K562 (cell line): ENCODE measurements around the gene RDH13. TPM values are rescaled to one million over a fixed set of nuclear protein-coding genes. Genes with fewer than 3 reads are reported as not detected.
A peak's percentile ranks its signal among the peaks of the same experiment; 100 is the strongest.

ENCODE experiments used
- ATAC-seq: fragments of 200-7000 bp; cut with Tn5 transposase; 3 replicates; pipeline ENCODE4 v1.9.1; 2020; ENCODE audit warnings: moderate library complexity
- BruUV-seq: library from RNA; stranded (reverse); fragments of 400-500 nt; replicated peaks from 2 replicates; lab custom pipeline; 2021; lab: Mats Ljungman, UMichigan
- CTCF ChIA-PET: fragments of 300-600 bp; formaldehyde crosslinking; extraction: SDS; loops from one replicate; lab custom pipeline; 2021; ENCODE audit warnings: low intra/inter-chr PET ratio; lab: Yijun Ruan, JAX
- POLR2A ChIA-PET: fragments of 300-600, 350-650 bp; sonication (Branson Sonifier 250); formaldehyde crosslinking; extraction: SDS; loops from one replicate; lab custom pipeline; 2021; ENCODE audit warnings: antibody characterized with exemption, inconsistent platforms; lab: Yijun Ruan, JAX
- DNase-seq, 4 experiments: peaks; one replicate each; pipeline versions ENCODE4 v3.0.0 to v3.0.0-alpha.2; 2011 to 2018; ENCODE audit warnings: low spot score in 3 of 4, mixed read lengths in 3 of 4; ENCODE audit errors: extremely low read depth in 1 of 4
- FAIRE-seq: peaks from 2 replicates; lab custom pipeline; 2011; peaks lifted over from hg19 to GRCh38; lab: Jason Lieb, UNC
- H2AFZ ChIP-seq: 2 replicates; pipeline ENCODE4 v1.6.0; 2011; ENCODE audit warnings: low read depth, low read length, control low read depth, inconsistent platforms
- H3K27ac ChIP-seq: fragments of 200-600 bp; 3 replicates; pipeline ENCODE4 v1.8.0; 2011; ENCODE audit warnings: low read depth, mild to moderate bottlenecking, control low read depth, inconsistent platforms, low read length, moderate library complexity, mixed read lengths; ENCODE audit errors: extremely low read depth
- H3K27me3 ChIP-seq, 2 experiments: fragments of 300-600 bp in 1 of 2; 2 replicates in 1 of 2; 3 replicates in 1 of 2; pipeline versions ENCODE4 v1.6.0 to v1.8.0; 2011; ENCODE audit warnings: inconsistent platforms in 2 of 2, low read length in 2 of 2, mild to moderate bottlenecking in 1 of 2, mixed read lengths in 1 of 2, moderate library complexity in 1 of 2; ENCODE audit not compliant: control insufficient read depth in 2 of 2, insufficient read depth in 2 of 2
- H3K36me3 ChIP-seq: fragments of 300-600 bp; 3 replicates; pipeline ENCODE4 v1.8.0; 2011; ENCODE audit warnings: mild to moderate bottlenecking, low read length, inconsistent platforms; ENCODE audit not compliant: control insufficient read depth, insufficient read depth
- H3K4me1 ChIP-seq, 2 experiments: fragments of 200-600 bp in 1 of 2; replicated peaks in 1 of 2; 2 replicates in 1 of 2; 3 replicates in 1 of 2; pipeline versions ENCODE4 v1.5.1 to v1.8.0; 2011; ENCODE audit warnings: inconsistent platforms in 2 of 2, low read length in 2 of 2, mild to moderate bottlenecking in 1 of 2, mixed read lengths in 1 of 2, moderate library complexity in 1 of 2; ENCODE audit not compliant: control insufficient read depth in 2 of 2, insufficient read depth in 2 of 2
- H3K4me2 ChIP-seq: 2 replicates; pipeline ENCODE4 v1.6.1; 2011; ENCODE audit warnings: low read length, control low read depth, inconsistent platforms, mixed read lengths; ENCODE audit not compliant: insufficient read depth
- H3K4me3 ChIP-seq: fragments of 200-600 bp; sonication (generic), shearing (Covaris generic); 2 replicates; pipeline ENCODE4 v1.5.1; 2016; ENCODE audit warnings: control low read depth, inconsistent platforms
- H3K79me2 ChIP-seq: fragments of 200-600 bp; 3 replicates; pipeline ENCODE4 v1.8.0; 2011; ENCODE audit warnings: low read length, inconsistent platforms; ENCODE audit not compliant: control insufficient read depth, insufficient read depth
- H3K9ac ChIP-seq, 2 experiments: 2 replicates each; pipeline versions ENCODE4 v1.6.0 to v1.6.1; 2011; ENCODE audit warnings: low read depth in 2 of 2, low read length in 2 of 2, control low read depth in 1 of 2, inconsistent platforms in 1 of 2, mild to moderate bottlenecking in 1 of 2, mixed read lengths in 1 of 2; ENCODE audit not compliant: insufficient read depth in 1 of 2
- H3K9me1 ChIP-seq: one replicate; pipeline ENCODE4 v1.6.0; 2011; ENCODE audit warnings: inconsistent platforms, mild to moderate bottlenecking, low read length, moderate library complexity; ENCODE audit not compliant: control insufficient read depth, insufficient read depth
- H3K9me3 ChIP-seq: replicated peaks from 2 replicates; pipeline ENCODE4 v1.5.1; 2011; ENCODE audit warnings: low read depth, low read length, inconsistent platforms; ENCODE audit not compliant: control insufficient read depth, insufficient read depth
- H4K20me1 ChIP-seq: replicated peaks from 2 replicates; pipeline ENCODE4 v1.6.1; 2011; ENCODE audit warnings: low read length, inconsistent platforms, mixed read lengths; ENCODE audit not compliant: control insufficient read depth, insufficient read depth
- BHLHE40 ChIP-seq: IDR thresholded peaks from 2 replicates; pipeline ENCODE4 v1.6.1; 2011; ENCODE audit warnings: low read length, improper control_type of control experiment
- IFI16 ChIP-seq: fragments of 250-450 bp; sonication (Bioruptor Pico); IDR thresholded peaks from 2 replicates; pipeline ENCODE4 v2.1.2; 2022; ENCODE audit warnings: mild to moderate bottlenecking, inconsistent platforms
- ZNF561 ChIP-seq: fragments of 450-650 bp; formaldehyde crosslinking; conservative IDR thresholded peaks from 2 replicates; pipeline ENCODE4 v1.4.0; 2020; ENCODE audit warnings: mild to moderate bottlenecking, moderate library complexity
- WGBS: fragments of 100-300 bp; shearing (Covaris generic); methylation state at CpG from one replicate; pipeline ENCODE4 v1.1.6; 2016; ENCODE audit warnings: low coverage, mixed read lengths; ENCODE audit not compliant: insufficient coverage; ENCODE audit errors: missing lambda C conversion rate; 5-methylcytosine and 5-hydroxymethylcytosine counted together
- in situ Hi-C: fragments of 300-500 bp; cut with MboI; formaldehyde crosslinking; loops from 4 replicates; pipeline ENCODE4 v1.15.0; 2018; ENCODE audit warnings: inconsistent platforms, mixed read lengths
- intact Hi-C: fragments of 100-400 bp; cut with micrococcal nuclease; formaldehyde crosslinking; loops from 2 replicates; pipeline ENCODE4 v1.14.2; 2022
- polyA plus RNA-seq, 8 experiments: library from polyadenylated mRNA; depleted of rRNA in 4 of 8; stranded (reverse) in 5 of 8; unstranded in 3 of 8; fragments of >200 nt; fragmentation: Nextera tagmentation in 2 of 8; fragmentation: Illumina TruSeq in 1 of 8; extraction: Ambion mirVana in 2 of 8; extraction: Trizol in 1 of 8; gene quantifications; 2 replicates each; pipeline versions ENCODE4 v1.2.1 to v1.2.3, GENCODE V29; 2011 to 2014; ENCODE audit warnings: inconsistent platforms in 1 of 8, missing spikeins in 1 of 8
- total RNA-seq, 7 experiments: library from RNA; depleted of rRNA in 6 of 7; stranded (reverse); fragments of >200 nt in 6 of 7; fragmentation: Illumina TruSeq in 2 of 7; extraction: Trizol in 2 of 7; gene quantifications; 2 replicates each; pipeline versions ENCODE4 v1.2.1 to v1.2.3, GENCODE V29; 2011 to 2021; ENCODE audit warnings: low replicate concordance in 1 of 7
- TF ChIP-seq, protein P1 (sequence below): fragments of 250-450 bp; sonication (Bioruptor Pico); IDR thresholded peaks from 2 replicates; pipeline ENCODE4 v1.4.0; 2020; ENCODE audit warnings: mild to moderate bottlenecking, moderate library complexity

RDH13 gene
- total and polyA plus RNA-seq, 9 of the 15 experiments (the other 6 are each of a cell fraction or from before 2014, with no cell fraction given) = 7.5 to 70.3 (median 39.5) TPM

DNA sequence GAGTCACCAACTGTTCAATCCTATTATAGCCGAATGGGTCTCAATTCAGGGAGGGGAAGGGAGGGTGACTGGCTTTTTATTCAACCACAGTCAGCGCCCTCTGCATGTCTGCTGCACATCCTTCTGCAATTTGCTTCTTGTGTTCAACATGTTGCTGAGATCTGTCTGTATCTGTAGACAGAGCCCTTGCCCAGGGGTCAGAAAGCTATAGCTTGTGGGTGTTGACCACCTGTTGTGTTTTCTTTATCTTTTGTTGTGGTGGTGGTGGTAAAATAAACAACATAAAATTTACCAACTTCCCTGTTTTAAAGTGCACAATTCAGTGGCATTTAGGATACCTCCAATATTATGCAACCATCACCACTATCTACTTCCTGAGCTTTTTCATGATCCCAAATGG lies 42.3 kb upstream of the RDH13 start:
- DNase-seq (no peak), FAIRE-seq (peak; percentile 6), ATAC-seq (0 out of 3 replicates have a peak, but pooled peaks have one; percentile 20)
- 60% methylated on average over 2 of the region's 2 CpGs for WGBS
- CTCF ChIA-PET = no interaction called here
- H3K9me3 ChIP-seq = no peaks in the 10 kb centered on the region
- in situ Hi-C loops = no loop called here
- peaks cover 19% of the 10 kb centered on the region for H3K79me2 ChIP-seq
- no peak overlapping the region for H3K4me2 ChIP-seq
- peaks cover 64% of the 10 kb centered on the region; the same call in 2 of the 3 replicates for H3K36me3 ChIP-seq
- H3K4me3 ChIP-seq = no peak overlapping the region
- H3K4me1 ChIP-seq = peaks cover 2 to 18% of the 10 kb centered on the region in 2 experiments; a peak in 3 of 5 replicates
- no peak overlapping the region for H2AFZ ChIP-seq
- TF ChIP-seq BHLHE40 = no peak
- TF ChIP-seq, protein P1, sequence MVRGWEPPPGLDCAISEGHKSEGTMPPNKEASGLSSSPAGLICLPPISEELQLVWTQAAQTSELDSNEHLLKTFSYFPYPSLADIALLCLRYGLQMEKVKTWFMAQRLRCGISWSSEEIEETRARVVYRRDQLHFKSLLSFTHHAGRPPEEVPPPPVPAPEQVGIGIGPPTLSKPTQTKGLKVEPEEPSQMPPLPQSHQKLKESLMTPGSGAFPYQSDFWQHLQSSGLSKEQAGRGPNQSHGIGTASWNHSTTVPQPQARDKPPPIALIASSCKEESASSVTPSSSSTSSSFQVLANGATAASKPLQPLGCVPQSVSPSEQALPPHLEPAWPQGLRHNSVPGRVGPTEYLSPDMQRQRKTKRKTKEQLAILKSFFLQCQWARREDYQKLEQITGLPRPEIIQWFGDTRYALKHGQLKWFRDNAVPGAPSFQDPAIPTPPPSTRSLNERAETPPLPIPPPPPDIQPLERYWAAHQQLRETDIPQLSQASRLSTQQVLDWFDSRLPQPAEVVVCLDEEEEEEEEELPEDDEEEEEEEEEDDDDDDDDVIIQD = no peak
- no peak for TF ChIP-seq ZNF561 (CRISPR knock-in tag)
- TF ChIP-seq IFI16 (CRISPR knock-in tag) = no peak
- no peaks in the 10 kb centered on the region for H3K27me3 ChIP-seq
- H3K9ac ChIP-seq = no peak overlapping the region
- H4K20me1 ChIP-seq = peaks cover 4% of the 10 kb centered on the region; the same call in 1 of the 2 replicates
- POLR2A ChIA-PET = interaction anchor here (1.3 kb wide), 1 partner anchor 10 kb away, joined by 3 read pairs; no protein-coding TSS in a partner anchor
- BruUV-seq = no TSS peak
- intact Hi-C loops = no loop called here
- peaks cover under 1% of the 10 kb centered on the region for H3K9me1 ChIP-seq
- no peak overlapping the region for H3K27ac ChIP-seq
